Keratinocyte (primary cell): ENCODE data around the gene FLNB. TPM values are rescaled to one million over a fixed set of nuclear protein-coding genes. Genes with fewer than 3 reads are reported as not detected.
"Not testable (repeated sequence)": the region's sequence is repeated elsewhere in the genome, so short reads cannot be mapped to it uniquely, and the experiment has no call there.

Experiments used
- DNase-seq: peaks from one replicate; pipeline ENCODE4 v3.0.0-alpha.2; 2011; ENCODE audit warnings: low read depth, missing footprints, low spot score
- FAIRE-seq: peaks from 2 replicates; lab custom pipeline; 2011; peaks lifted over from hg19 to GRCh38; lab: Jason Lieb, UNC
- H2AFZ ChIP-seq: 2 replicates; pipeline ENCODE4 v1.6.0; 2012; ENCODE audit warnings: low read length, control low read depth, inconsistent platforms; ENCODE audit not compliant: control insufficient read depth
- H3K27ac ChIP-seq: 2 replicates; pipeline ENCODE4 v1.5.1; 2011; ENCODE audit warnings: low read length; ENCODE audit not compliant: control insufficient read depth, insufficient read depth
- H3K27me3 ChIP-seq: 3 replicates; pipeline ENCODE4 v1.6.0; 2011; ENCODE audit warnings: low read length; ENCODE audit not compliant: control insufficient read depth, insufficient read depth; ENCODE audit errors: extremely low read depth
- H3K36me3 ChIP-seq, 2 experiments: 2 replicates in 1 of 2; 3 replicates in 1 of 2; pipeline ENCODE4 v1.5.1; 2011; ENCODE audit warnings: low read length in 2 of 2, mild to moderate bottlenecking in 1 of 2; ENCODE audit not compliant: control insufficient read depth in 2 of 2, insufficient read depth in 2 of 2; ENCODE audit errors: extremely low read depth in 1 of 2
- H3K4me1 ChIP-seq: 3 replicates; pipeline ENCODE4 v1.5.1; 2011; ENCODE audit warnings: low read length; ENCODE audit not compliant: control insufficient read depth, insufficient read depth; ENCODE audit errors: extremely low read depth
- H3K4me2 ChIP-seq: 3 replicates; pipeline ENCODE4 v1.6.0; 2011; ENCODE audit warnings: low read depth, low read length; ENCODE audit not compliant: control insufficient read depth, insufficient read depth; ENCODE audit errors: extremely low read depth
- H3K4me3 ChIP-seq, 3 experiments: fragments of 200-600 bp in 1 of 3; sonication (generic) in 1 of 3; 2 replicates in 2 of 3; 3 replicates in 1 of 3; pipeline ENCODE4 v1.5.1; 2011 to 2016; ENCODE audit warnings: low read length in 3 of 3, mild to moderate bottlenecking in 3 of 3, control low read depth in 2 of 3, inconsistent platforms in 1 of 3, low read depth in 1 of 3, mixed read lengths in 1 of 3, mixed run types in 1 of 3, moderate library complexity in 1 of 3; ENCODE audit not compliant: control insufficient read depth in 2 of 3, insufficient read depth in 2 of 3; ENCODE audit errors: extremely low read depth in 1 of 3
- H3K79me2 ChIP-seq: 2 replicates; pipeline ENCODE4 v1.6.0; 2012; ENCODE audit warnings: low read length; ENCODE audit not compliant: control insufficient read depth, insufficient read depth
- H3K9ac ChIP-seq: 3 replicates; pipeline ENCODE4 v1.6.0; 2011; ENCODE audit warnings: low read length; ENCODE audit not compliant: control insufficient read depth, insufficient read depth; ENCODE audit errors: extremely low read depth
- H3K9me1 ChIP-seq: 3 replicates; pipeline ENCODE4 v1.6.0; 2011; ENCODE audit warnings: low read length; ENCODE audit not compliant: control insufficient read depth, insufficient read depth; ENCODE audit errors: extremely low read depth
- H3K9me3 ChIP-seq: 2 replicates; pipeline ENCODE4 v1.5.1; 2012; ENCODE audit warnings: low read depth, low read length; ENCODE audit not compliant: control insufficient read depth
- H4K20me1 ChIP-seq: 3 replicates; pipeline ENCODE4 v1.6.0; 2011; ENCODE audit warnings: low read length; ENCODE audit not compliant: control insufficient read depth, insufficient read depth; ENCODE audit errors: extremely low read depth
- EZH2 ChIP-seq: IDR thresholded peaks from one replicate; pipeline ENCODE4 v1.6.1; 2012; ENCODE audit warnings: inconsistent platforms, mild to moderate bottlenecking, low read length, moderate library complexity
- dilution Hi-C: fragments of 300-500 bp; cut with MboI; formaldehyde crosslinking; loops from one replicate; pipeline ENCODE4 v1.7.0; 2020; ENCODE audit warnings: low sequenced_read_pairs; ENCODE audit not compliant: extremely low pct_ligation_motif_present
- polyA plus RNA-seq, 5 experiments: library from polyadenylated mRNA; depleted of rRNA in 3 of 5; stranded (reverse) in 3 of 5; stranded (forward) in 1 of 5; unstranded in 1 of 5; fragments of >200 nt; gene quantifications; 1 replicate in 1 of 5; 2 replicates in 3 of 5; 3 replicates in 1 of 5; pipeline versions ENCODE4 v1.2.1 to v1.2.3, GENCODE V29; 2011 to 2012; ENCODE audit warnings: missing spikeins in 2 of 5, low read depth in 1 of 5, low replicate concordance in 1 of 5
- TF ChIP-seq, protein P1 (sequence below), 3 experiments: IDR thresholded peaks in 1 of 3; conservative IDR thresholded peaks in 1 of 3; optimal IDR thresholded peaks in 1 of 3; 2 replicates in 2 of 3; 3 replicates in 1 of 3; pipeline versions ENCODE3 to v1.5.1; 2011; ENCODE audit warnings: low read length in 3 of 3, mild to moderate bottlenecking in 3 of 3, moderate library complexity in 2 of 3, control low read depth in 1 of 3, inconsistent platforms in 1 of 3; ENCODE audit not compliant: insufficient read depth in 2 of 3; ENCODE audit errors: extremely low read depth in 1 of 3

Gene FLNB
- polyA plus RNA-seq, 1 donor (not counting 4 experiments of a cell fraction or from before 2014, with no cell fraction given), result 289 TPM

DNA sequence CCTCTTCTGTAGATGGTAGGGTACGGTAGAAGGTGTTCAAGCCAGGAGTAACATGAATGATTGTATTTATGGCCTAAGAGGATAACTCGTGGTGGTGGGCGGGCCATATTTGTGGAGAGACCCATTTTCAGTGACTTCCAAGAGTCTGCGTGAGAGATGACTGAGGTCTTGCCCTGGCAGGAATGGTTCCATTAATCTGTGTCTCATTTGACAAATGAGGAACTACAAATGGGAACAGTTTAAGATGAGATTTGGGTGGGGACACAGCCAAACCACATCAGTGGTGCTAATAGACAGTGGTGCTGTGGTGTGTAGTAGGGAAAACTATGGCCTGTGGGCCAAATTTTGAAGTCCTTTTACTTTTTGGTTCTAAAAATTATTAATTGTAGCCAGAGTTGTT, 47.1 kb downstream of the FLNB start:
- Histone ChIP-seq H2AFZ (no peak overlapping the region), H3K79me2 (peaks cover 99% of the 10 kb centered on the region), H3K27me3 (no peaks in the 10 kb centered on the region), H3K27ac (peak overlapping the region; percentile 16), H3K4me3 (no peak overlapping the region), H3K4me2 (no peak overlapping the region), H3K9me3 (no peaks in the 10 kb centered on the region), H4K20me1 (peaks cover 76% of the 10 kb centered on the region), H3K9me1 (peaks cover 23% of the 10 kb centered on the region), H3K4me1 (peaks cover 89% of the 10 kb centered on the region), H3K9ac (no peak overlapping the region), H3K36me3 (peaks cover 10 to 56% of the 10 kb centered on the region in 2 experiments)
- dilution Hi-C loops, result no loop called here
- DNase-seq (no peak), FAIRE-seq (no peak)
- TF ChIP-seq, protein P1, sequence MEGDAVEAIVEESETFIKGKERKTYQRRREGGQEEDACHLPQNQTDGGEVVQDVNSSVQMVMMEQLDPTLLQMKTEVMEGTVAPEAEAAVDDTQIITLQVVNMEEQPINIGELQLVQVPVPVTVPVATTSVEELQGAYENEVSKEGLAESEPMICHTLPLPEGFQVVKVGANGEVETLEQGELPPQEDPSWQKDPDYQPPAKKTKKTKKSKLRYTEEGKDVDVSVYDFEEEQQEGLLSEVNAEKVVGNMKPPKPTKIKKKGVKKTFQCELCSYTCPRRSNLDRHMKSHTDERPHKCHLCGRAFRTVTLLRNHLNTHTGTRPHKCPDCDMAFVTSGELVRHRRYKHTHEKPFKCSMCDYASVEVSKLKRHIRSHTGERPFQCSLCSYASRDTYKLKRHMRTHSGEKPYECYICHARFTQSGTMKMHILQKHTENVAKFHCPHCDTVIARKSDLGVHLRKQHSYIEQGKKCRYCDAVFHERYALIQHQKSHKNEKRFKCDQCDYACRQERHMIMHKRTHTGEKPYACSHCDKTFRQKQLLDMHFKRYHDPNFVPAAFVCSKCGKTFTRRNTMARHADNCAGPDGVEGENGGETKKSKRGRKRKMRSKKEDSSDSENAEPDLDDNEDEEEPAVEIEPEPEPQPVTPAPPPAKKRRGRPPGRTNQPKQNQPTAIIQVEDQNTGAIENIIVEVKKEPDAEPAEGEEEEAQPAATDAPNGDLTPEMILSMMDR (optimal IDR thresholded peaks at IDR 0.05 in 1 of 3, IDR thresholded peaks at IDR 0.05 in 1 of 3, conservative IDR thresholded peaks at IDR 0.05 in 1 of 3; ENCODE audit: extremely low read depth in 1 of 3, insufficient read depth in 2 of 3, low read length in 3 of 3), result no peak
- no peak for TF ChIP-seq EZH2

DNA sequence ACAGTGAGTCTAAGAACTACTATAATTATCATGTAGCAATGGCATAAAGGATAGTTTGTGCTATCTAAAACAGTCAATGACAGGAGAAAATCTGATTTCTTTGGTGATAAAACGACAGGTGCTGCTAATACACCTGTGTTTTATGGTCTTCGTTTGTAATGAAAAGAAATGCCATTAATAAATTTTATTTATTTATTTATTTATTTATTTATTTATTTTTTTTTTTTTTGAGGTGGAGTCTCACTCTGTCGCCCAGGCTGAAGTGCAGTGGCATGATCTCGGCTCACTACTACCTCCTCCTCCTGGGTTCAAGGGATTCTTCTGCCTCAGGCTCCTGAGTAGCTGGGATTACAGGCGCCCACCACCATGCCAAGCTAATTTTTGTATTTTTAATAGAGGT, 47.7 kb downstream of the FLNB start:
- H3K9me3 ChIP-seq, DNase-seq, H2AFZ ChIP-seq, H3K27me3 ChIP-seq, H3K4me3 ChIP-seq, H3K9ac ChIP-seq, dilution Hi-C loops, H3K4me2 ChIP-seq, FAIRE-seq, H3K27ac ChIP-seq: not testable (repeated sequence)
- H3K9me1 ChIP-seq, result peaks cover 22% of the 10 kb centered on the region
- peaks cover 10 to 54% of the 10 kb centered on the region in 2 experiments for H3K36me3 ChIP-seq
- peaks cover 74% of the 10 kb centered on the region for H4K20me1 ChIP-seq
- H3K79me2 ChIP-seq, result peaks cover 98% of the 10 kb centered on the region
- peaks cover 86% of the 10 kb centered on the region for H3K4me1 ChIP-seq
